Measurements from ENCODE around the gene ADNP2.

- TF ChIP-seq CTCF (IDR thresholded peaks at IDR 0.05) (no peak), POLR2AphosphoS5 (IDR thresholded peaks at IDR 0.05; ENCODE audit: low read depth, low read length) (no peak), REST (IDR thresholded peaks at IDR 0.05; ENCODE audit: insufficient read depth in 1 of 2, low read depth in 2 of 2, low read length in 1 of 2) (no peak), SIN3A (IDR thresholded peaks at IDR 0.05; ENCODE audit: borderline replicate concordance, insufficient read depth, low read depth, low read length) (no peak), TCF7L2 (IDR thresholded peaks at IDR 0.05; ENCODE audit: low read depth, low read length) (no peak)
These were observed 27.6 kb downstream of the ADNP2 start for GRCh38 chr18:80136679-80137078.
